NCI-H146 (cell line): ENCODE results near the gene SHLD1.
"Not testable (repeated sequence)": the region's sequence is repeated elsewhere in the genome, so short reads cannot be mapped to it uniquely, and the experiment has no call there.

Source experiments
- DNase-seq: peaks from one replicate; lab custom pipeline; 2025; lab: John Stamatoyannopoulos, UW

SHLD1 gene

DNA sequence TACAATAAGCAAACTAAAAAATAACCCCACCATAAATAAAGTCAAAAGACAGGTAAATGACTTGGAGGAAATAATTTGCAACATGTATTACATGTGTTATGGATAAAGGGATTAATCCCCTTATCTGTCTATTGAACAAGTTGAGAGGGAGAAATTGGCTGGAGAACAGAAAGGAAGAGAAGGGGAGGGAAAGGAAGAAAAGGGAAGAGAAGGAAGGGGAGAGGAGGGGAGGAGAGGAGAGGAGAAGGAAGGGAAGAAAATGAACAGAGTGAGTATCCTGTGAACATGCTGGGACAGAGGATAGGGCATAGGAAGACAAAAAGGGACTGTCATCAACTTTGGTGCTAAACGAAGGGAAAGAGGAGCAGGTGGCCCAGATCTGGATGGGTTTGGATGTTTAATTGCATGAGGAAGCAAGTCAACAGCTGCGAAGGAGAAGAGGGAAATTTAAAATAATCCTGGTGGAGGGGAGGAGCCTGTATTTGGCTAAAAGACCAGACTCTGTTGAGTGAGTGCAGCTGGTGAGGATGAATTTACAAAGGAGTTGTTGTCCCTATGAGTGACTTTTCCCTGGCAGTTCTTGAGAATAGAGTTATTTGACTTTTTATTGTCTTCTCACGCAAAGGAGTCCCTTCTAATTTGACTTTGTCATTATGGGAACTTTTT, 14.2 kb upstream of the SHLD1 start:
- no peak for DNase-seq

DNA sequence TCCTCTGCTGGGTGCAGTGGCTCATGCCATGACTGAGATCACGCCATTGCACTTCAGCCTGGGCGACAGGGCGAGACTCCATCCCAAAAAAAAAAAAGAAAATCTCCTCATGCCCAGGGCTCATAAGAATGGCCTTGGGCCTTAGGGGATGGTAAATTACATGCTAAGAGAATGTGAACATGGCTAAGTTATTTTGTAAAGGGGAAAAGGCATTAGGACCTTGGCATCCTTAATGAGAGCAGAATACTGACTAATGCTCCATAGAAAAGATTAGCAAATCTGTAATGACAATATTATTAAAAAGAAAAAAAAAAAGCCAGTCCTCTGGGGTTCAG, 12.6 kb upstream of the SHLD1 start:
- no peak for DNase-seq

DNA sequence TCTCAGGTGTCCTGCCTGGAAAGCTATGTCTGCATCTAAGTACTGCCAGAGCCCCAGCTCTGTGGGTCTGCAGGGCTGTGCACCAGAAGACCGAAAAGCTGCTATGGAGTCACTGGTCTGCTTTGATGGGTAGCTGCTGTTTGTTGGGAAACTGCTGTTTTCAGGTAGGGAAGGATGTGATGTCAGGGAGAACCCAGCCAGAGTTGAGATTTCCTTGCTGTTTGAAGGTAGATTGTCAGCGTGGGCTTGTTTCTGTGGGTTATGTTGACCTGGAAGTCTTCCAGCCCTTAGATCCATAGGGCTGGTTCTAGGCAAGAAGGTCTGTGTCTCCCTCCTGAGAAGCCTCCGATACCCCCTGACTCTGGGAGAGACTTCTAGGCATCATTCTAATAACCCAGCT, 12.2 kb upstream of the SHLD1 start:
- no peak for DNase-seq

DNA sequence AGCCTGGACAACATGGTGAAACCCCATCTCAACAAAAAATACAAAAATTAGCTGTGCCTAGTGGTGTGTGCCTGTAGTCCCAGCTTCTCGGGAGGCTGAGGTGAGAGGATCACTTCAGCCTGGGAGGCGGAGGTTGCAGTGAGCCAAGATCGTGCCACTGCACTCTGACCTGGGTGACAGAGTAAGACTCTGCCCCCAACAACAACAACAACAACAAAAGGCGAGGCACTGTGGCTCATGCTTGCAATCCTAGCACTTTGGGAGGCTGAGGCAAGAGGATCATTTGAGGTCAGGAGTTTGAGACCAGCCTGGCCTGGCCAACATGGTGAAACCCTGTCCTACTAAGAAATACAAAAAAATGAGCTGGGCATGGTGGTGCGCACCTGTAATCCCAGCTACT, 9.6 kb upstream of the SHLD1 start:
- not testable (repeated sequence) for DNase-seq

DNA sequence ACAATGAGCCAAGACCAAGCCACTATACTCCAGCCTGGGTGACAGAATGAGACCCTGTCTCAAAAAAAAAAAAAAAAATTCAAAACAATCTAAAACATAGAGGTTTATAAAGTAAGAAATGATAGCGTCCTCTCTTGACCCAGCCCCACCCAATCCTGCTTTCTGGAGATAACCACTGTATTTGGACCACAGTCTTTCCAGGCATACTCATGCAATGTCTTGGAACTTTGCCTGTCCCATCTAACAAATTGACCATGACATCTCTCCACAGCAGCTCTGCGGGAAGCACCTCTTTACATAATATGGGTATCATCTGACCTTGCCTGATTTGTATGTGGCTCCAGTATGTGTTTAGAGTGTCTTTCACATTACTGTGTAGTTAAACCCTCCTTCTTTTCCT, 9.1 kb upstream of the SHLD1 start:
- DNase-seq = no peak

GRCh38 chr20:5742041-5742440, 8.2 kb upstream of the SHLD1 start:
- DNase-seq = no peak

- DNase-seq = no peak
Observed at GRCh38 chr20:5745416-5746030, 4.7 kb upstream of the SHLD1 start.

GRCh38 chr20:5746064-5746463, 4.1 kb upstream of the SHLD1 start:
- DNase-seq = no peak

DNA sequence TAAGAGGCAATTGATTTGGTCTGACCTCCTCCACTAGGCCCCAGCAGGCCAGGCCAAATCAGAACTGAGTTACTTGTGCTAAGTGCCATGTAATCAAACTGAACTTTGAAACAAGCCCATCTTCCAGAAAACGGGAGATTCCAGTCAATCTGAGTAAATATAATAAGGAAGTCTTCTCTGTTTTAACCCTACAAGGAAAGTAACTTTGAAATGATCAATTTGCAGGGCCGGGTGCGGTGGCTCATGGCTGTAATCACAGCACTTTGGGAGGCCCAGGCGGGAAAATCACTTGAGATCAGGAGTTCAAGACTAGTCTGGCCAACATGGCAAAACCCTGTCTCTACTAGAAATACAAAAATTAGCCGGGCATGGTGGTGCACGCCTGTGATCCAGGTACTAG, 2.0 kb upstream of the SHLD1 start:
- no peak for DNase-seq

GRCh38 chr20:5749512-5749951, 669 bp upstream of the SHLD1 start:
- not testable (repeated sequence) for DNase-seq

DNA sequence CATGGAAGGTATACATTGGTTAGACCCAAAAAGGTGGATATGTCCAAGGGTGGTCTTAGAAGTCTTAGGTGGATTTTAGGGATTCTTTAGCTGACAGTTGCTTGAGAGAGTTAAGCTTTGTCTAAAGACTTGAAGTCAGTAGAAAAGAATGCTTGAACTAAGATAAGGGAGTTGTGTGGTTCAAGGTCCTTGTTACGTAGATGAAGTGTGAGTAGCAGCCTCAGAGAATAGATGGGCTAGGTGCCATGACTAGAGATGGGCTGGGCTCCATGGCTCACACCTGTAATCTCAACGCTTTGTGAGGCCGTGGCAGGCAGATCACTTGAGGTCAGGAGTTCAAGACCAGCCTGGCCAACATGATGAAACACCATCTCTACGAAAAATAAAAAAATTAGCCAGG, 1.7 kb downstream of the SHLD1 start:
- no peak for DNase-seq

GRCh38 chr20:5753814-5754213, 3.6 kb downstream of the SHLD1 start:
- DNase-seq = no peak

GRCh38 chr20:5757949-5758348, 7.7 kb downstream of the SHLD1 start:
- no peak for DNase-seq

GRCh38 chr20:5766085-5766764, 16.0 kb downstream of the SHLD1 start:
- no peak for DNase-seq

- DNase-seq = peak; percentile 9
Observed at GRCh38 chr20:5767493-5768098, 17.4 kb downstream of the SHLD1 start.

DNA sequence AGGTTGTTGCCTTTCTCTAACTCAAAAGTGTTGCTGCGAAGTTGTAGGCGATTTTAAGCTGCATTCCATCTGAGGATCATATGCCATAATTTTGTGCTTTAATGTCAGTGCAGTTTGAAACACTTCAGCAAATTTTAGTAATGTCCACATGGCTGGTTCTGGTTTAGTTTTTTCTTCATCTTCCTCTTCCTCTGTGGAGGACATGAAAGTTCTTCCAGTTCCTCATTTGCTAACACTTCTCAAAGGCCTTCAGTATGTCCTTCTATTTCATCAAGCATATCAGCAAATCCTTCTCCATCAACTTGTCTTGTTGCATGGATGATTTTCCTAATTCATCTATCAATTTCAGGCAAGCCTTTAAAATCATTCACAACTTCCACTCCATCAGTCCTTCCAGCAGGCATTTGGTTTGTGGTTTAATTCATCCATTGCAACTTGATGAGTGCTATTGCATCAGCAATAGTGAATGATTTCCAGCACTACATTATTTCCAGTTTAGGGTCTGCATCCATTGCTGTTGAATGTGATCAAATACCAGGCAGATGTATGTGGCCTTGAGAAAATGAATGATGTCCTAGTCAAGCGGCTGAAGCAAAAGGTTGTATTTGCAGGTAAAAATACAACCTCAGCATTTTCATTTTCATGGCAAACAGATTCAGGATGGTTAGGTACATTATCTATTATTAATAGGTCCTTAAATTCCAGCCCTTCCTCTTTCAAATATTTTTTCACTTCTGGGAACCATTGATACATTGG, 20.2 kb downstream of the SHLD1 start:
- DNase-seq = no peak

- no peak for DNase-seq
Observed at GRCh38 chr20:5770987-5771318, 20.8 kb downstream of the SHLD1 start.

DNA sequence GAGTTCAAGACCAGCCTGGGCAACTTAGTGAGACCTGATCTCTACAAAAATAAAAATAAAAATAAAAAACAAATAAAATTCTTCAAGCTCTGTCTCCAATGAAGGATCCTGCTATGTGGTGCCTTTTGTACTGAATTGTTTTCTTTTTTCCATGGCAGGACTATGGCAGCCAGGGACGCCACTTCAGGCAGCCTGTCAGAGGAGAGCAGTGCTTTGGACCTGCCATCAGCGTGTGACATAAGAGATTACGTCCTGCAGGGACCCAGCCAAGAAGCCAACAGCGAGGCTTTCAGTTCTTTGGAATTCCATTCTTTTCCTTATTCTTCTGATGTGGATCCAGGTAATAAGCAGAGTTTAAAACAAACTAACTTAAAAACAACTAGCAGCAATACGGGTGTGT, 22.5 kb downstream of the SHLD1 start:
- no peak for DNase-seq

DNA sequence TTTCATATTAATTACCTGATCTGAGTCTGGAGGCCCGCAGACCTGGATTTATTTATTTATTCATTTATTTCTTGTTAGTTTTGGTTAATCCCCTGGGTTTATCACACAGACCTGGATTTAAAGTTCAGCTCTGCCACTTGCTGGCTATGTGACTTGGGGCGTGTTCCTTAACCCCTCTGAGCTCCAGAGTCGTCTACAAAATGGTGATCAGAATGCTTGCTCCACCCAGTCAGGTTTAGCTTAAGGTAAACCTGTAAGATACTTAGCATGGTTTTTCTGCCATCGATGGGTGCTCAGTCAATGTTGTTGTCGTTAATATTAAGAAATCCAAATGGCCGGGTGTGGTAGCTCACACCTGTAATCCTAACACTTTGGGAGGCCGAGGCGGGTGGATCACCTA, 23.4 kb downstream of the SHLD1 start:
- DNase-seq = no peak

DNA sequence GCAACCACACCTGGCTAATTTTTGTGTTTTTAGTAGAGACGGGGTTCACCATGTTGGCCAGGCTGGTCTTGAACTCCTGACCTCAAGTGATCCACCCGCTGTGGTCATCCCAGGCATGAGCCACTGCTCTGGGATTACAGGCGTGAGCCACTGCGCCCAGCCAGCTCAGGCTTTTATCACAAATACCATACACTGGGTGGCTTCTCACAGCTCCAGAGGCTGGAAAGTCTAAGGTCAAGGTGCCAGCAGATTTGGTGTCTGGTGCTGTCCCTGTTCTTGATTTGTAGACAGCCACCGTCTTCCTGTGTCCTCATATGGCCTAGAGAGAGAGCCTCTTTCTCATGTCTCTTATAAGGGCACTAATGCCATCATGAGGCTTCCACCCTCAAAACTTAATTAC, 25.9 kb downstream of the SHLD1 start:
- DNase-seq = no peak

DNA sequence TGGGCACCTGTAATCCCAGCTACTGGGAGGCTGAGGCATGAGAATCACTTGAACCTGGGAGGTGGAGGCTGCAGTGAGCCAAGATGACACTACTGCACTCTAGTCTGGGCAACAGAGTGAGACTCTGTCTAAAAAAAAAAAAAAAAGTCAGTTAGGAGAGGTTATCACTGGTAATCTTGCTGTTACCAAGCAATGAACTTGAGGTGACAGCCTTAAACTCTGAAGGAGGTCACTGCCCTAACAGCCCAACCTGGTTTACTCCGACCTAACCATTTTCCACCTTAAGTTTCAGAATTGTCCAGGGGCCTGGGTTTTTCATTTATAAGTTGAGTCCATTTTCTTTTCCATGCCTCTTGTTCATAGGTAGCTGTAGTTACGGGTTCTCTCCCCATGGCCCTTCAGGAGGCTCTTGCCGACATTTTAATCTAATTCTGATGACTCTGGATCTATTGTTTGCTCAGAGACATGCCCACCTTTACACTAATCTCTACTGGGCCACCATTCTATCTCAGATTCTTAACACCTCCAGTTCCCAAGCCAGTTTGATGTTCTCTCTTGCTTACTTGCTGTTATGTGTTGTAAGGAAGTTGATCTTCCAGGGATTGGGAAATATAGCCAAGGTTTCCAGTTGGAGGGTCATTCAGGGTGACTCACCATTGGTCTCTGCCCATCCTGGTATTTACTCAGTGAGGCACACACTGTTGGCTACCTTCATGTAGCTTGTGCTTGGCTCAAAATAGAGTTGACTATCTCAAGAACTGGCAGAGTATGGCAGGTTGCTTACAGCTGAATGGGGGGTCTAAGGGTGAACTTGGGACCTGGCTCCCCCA, 29.1 kb downstream of the SHLD1 start:
- no peak for DNase-seq

- no peak for DNase-seq
Observed at GRCh38 chr20:5780846-5781217, 30.6 kb downstream of the SHLD1 start.
